NB4 (cell line): ENCODE measurements around the gene FGA.

Experiments used
- CTCF ChIP-seq: IDR thresholded peaks from one replicate; pipeline ENCODE4 v1.5.1; 2012; ENCODE audit warnings: low read depth, low read length
- POLR2A ChIP-seq: IDR thresholded peaks from 2 replicates; pipeline ENCODE4 v1.6.1; 2011; ENCODE audit warnings: mild to moderate bottlenecking; ENCODE audit not compliant: insufficient read length; ENCODE audit errors: extremely low read depth

- no peak for TF ChIP-seq CTCF
- TF ChIP-seq POLR2A: no peak
These were observed 35.4 kb upstream of the FGA start for GRCh38 chr4:154625971-154626370.
